HepG2 (cell line): ENCODE data around the gene CDH1. TPM values are rescaled to one million over a fixed set of nuclear protein-coding genes. Genes with fewer than 3 reads are reported as not detected.

Source experiments
- ATAC-seq: fragments of 200-7000 bp; cut with Tn5 transposase; 3 replicates; pipeline ENCODE4 v1.9.1; 2020; ENCODE audit warnings: mild to moderate bottlenecking, moderate library complexity
- BruUV-seq: library from RNA; stranded (reverse); fragments of 400-500 nt; replicated peaks from 2 replicates; lab custom pipeline; 2021; lab: Mats Ljungman, UMichigan
- CTCF ChIA-PET: fragments of 300-600 bp; formaldehyde crosslinking; extraction: SDS; loops from one replicate; lab custom pipeline; 2021; ENCODE audit warnings: low total read pairs, inconsistent platforms, low intra/inter-chr PET ratio; lab: Yijun Ruan, JAX
- POLR2A ChIA-PET: fragments of 350-600 bp; sonication (Branson Sonifier 250); formaldehyde crosslinking; loops from one replicate; lab custom pipeline; 2020; ENCODE audit warnings: antibody characterized with exemption, inconsistent platforms; lab: Yijun Ruan, JAX
- DNase-seq: peaks from one replicate; pipeline ENCODE4 v3.0.0-alpha.2; 2015; ENCODE audit warnings: low spot score
- FAIRE-seq: peaks from 3 replicates; lab custom pipeline; 2011; peaks lifted over from hg19 to GRCh38; lab: Jason Lieb, UNC
- H2AFZ ChIP-seq: one replicate; pipeline ENCODE4 v1.6.1; 2011; ENCODE audit warnings: low read length, inconsistent platforms
- H3K27ac ChIP-seq: fragments of 300-600 bp; 3 replicates; pipeline ENCODE4 v1.8.0; 2011; ENCODE audit warnings: mixed run types, mild to moderate bottlenecking, mixed read lengths, low read length, inconsistent platforms; ENCODE audit not compliant: insufficient read depth; ENCODE audit errors: extremely low read length
- H3K27me3 ChIP-seq, 2 experiments: fragments of 200-600 bp in 1 of 2; 2 replicates in 1 of 2; 3 replicates in 1 of 2; pipeline versions ENCODE4 v1.6.0 to v1.8.0; 2011; ENCODE audit warnings: low read length in 2 of 2, mild to moderate bottlenecking in 2 of 2, moderate library complexity in 2 of 2, inconsistent platforms in 1 of 2; ENCODE audit not compliant: insufficient read depth in 2 of 2, control insufficient read depth in 1 of 2
- H3K36me3 ChIP-seq, 2 experiments: fragments of 200-600 bp in 1 of 2; replicated peaks in 1 of 2; 2 replicates in 1 of 2; 3 replicates in 1 of 2; pipeline versions ENCODE4 v1.5.1 to v1.8.0; 2011; ENCODE audit warnings: low read length in 2 of 2, inconsistent platforms in 1 of 2; ENCODE audit not compliant: insufficient read depth in 2 of 2, control insufficient read depth in 1 of 2
- H3K4me1 ChIP-seq: 2 replicates; pipeline ENCODE4 v1.5.1; 2012; ENCODE audit warnings: low read length, inconsistent platforms; ENCODE audit not compliant: insufficient read depth
- H3K4me2 ChIP-seq: 2 replicates; pipeline ENCODE4 v1.6.0; 2011; ENCODE audit warnings: low read depth, low read length, inconsistent platforms
- H3K4me3 ChIP-seq, 3 experiments: fragments of 200-600 bp in 1 of 3; sonication (generic), shearing (Covaris generic) in 1 of 3; replicated peaks in 1 of 3; 2 replicates each; pipeline ENCODE4 v1.5.1; 2011 to 2016; ENCODE audit warnings: low read length in 3 of 3, inconsistent platforms in 2 of 3, low read depth in 2 of 3, mild to moderate bottlenecking in 2 of 3, control low read depth in 1 of 3, mixed read lengths in 1 of 3; ENCODE audit not compliant: insufficient read depth in 1 of 3
- H3K79me2 ChIP-seq: one replicate; pipeline ENCODE4 v1.6.1; 2011; ENCODE audit warnings: low read length, inconsistent platforms; ENCODE audit not compliant: insufficient read depth
- H3K9ac ChIP-seq: 2 replicates; pipeline ENCODE4 v1.6.0; 2011; ENCODE audit warnings: mild to moderate bottlenecking, low read depth, low read length, inconsistent platforms; ENCODE audit not compliant: insufficient read depth
- H3K9me3 ChIP-seq: 2 replicates; pipeline ENCODE4 v1.5.1; 2012; ENCODE audit warnings: mild to moderate bottlenecking, low read length
- H4K20me1 ChIP-seq: 2 replicates; pipeline ENCODE4 v1.6.0; 2011; ENCODE audit warnings: inconsistent platforms, mild to moderate bottlenecking, low read length, moderate library complexity; ENCODE audit not compliant: insufficient read depth
- CEBPG ChIP-seq: IDR thresholded peaks from 2 replicates; pipeline ENCODE4 v1.6.1; 2016
- FOXA1 ChIP-seq, 2 experiments: fragments of 450-650 bp in 1 of 2; sonication (generic) in 1 of 2; formaldehyde crosslinking in 1 of 2; IDR thresholded peaks; 2 replicates each; pipeline versions ENCODE4 v1.4.0 to v1.6.1; 2016 to 2020; ENCODE audit warnings: missing genetic modification reagents in 1 of 2
- KDM1A ChIP-seq: IDR thresholded peaks from 2 replicates; pipeline ENCODE4 v1.6.1; 2016; ENCODE audit warnings: missing compliant biosample characterization
- NR2F6 ChIP-seq, 2 experiments: IDR thresholded peaks; 2 replicates each; pipeline ENCODE4 v1.6.1; 2016; ENCODE audit warnings: antibody characterized with exemption in 1 of 2, mild to moderate bottlenecking in 1 of 2
- RARA ChIP-seq: IDR thresholded peaks from 2 replicates; pipeline ENCODE4 v1.6.1; 2016; ENCODE audit warnings: missing genetic modification reagents, missing compliant biosample characterization
- SALL2 ChIP-seq: sonication (generic); formaldehyde crosslinking; IDR thresholded peaks from 2 replicates; pipeline ENCODE4 v1.8.1; 2023; ENCODE audit warnings: mild to moderate bottlenecking, missing genetic modification reagents, inconsistent platforms
- SNRNP70 ChIP-seq: fragments of 200-400 bp; formaldehyde crosslinking; IDR thresholded peaks from 2 replicates; pipeline ENCODE4 v1.6.1; 2017; ENCODE audit warnings: mild to moderate bottlenecking, low read depth, low read length, moderate library complexity
- TFAP4 ChIP-seq: sonication (generic); IDR thresholded peaks from 2 replicates; pipeline ENCODE4 v1.6.1; 2016; ENCODE audit warnings: low read depth, borderline replicate concordance
- ZBTB34 ChIP-seq: sonication (generic); formaldehyde crosslinking; IDR thresholded peaks from 2 replicates; pipeline ENCODE4 v1.8.0; 2022; ENCODE audit warnings: mild to moderate bottlenecking, missing genetic modification reagents
- ZC3H4 ChIP-seq: sonication (generic); formaldehyde crosslinking; IDR thresholded peaks from 2 replicates; pipeline ENCODE4 v1.4.0; 2020; ENCODE audit warnings: missing genetic modification reagents, borderline replicate concordance
- ZFP36L1 ChIP-seq: sonication (generic); formaldehyde crosslinking; IDR thresholded peaks from 2 replicates; pipeline ENCODE4 v1.8.0; 2022; ENCODE audit warnings: mild to moderate bottlenecking, missing genetic modification reagents, moderate library complexity
- ZNF484 ChIP-seq: sonication (generic); formaldehyde crosslinking; IDR thresholded peaks from 2 replicates; pipeline ENCODE4 v1.5.1; 2020; ENCODE audit warnings: mild to moderate bottlenecking, low read depth, missing genetic modification reagents, borderline replicate concordance
- WGBS: methylation state at CpG from one replicate; pipeline ENCODE4 v1.1.6; 2017; ENCODE audit warnings: low lambda C conversion rate; 5-methylcytosine and 5-hydroxymethylcytosine counted together
- in situ Hi-C: cut with HindIII; loops from 2 replicates; pipeline ENCODE4 v1.10.0; 2017; ENCODE audit warnings: low pct_unique_long_range_greater_than_20kb; ENCODE audit not compliant: extremely low pct_ligation_motif_present
- intact Hi-C: fragments of 100-400 bp; cut with micrococcal nuclease; formaldehyde crosslinking; loops from one replicate; pipeline ENCODE4 v1.10.0; 2022; ENCODE audit not compliant: unreplicated experiment
- polyA plus RNA-seq, 8 experiments: library from polyadenylated mRNA; depleted of rRNA in 3 of 8; stranded (reverse) in 7 of 8; unstranded in 1 of 8; fragments of >200 nt; fragmentation: Illumina TruSeq in 4 of 8; extraction: Trizol in 4 of 8; gene quantifications; 2 replicates each; pipeline versions ENCODE4 v1.2.1 to v1.2.3, GENCODE V29; 2011 to 2016; ENCODE audit warnings: low read depth in 4 of 8, missing spikeins in 1 of 8, mixed read lengths in 1 of 8; ENCODE audit not compliant: insufficient read depth in 1 of 8
- total RNA-seq, 5 experiments: library from RNA; depleted of rRNA; stranded (reverse); fragments of >200 nt; fragmentation: Illumina TruSeq; extraction: Trizol; gene quantifications; 2 replicates each; pipeline ENCODE4 v1.2.3, GENCODE V29; 2016; ENCODE audit warnings: low read depth in 1 of 5
- TF ChIP-seq, protein P1 (sequence below): sonication (generic); formaldehyde crosslinking; IDR thresholded peaks from 2 replicates; pipeline ENCODE4 v1.4.0; 2020; ENCODE audit warnings: missing genetic modification reagents
- TF ChIP-seq, protein P2 (sequence below): sonication (generic); formaldehyde crosslinking; IDR thresholded peaks from 2 replicates; pipeline ENCODE4 v1.4.0; 2020; ENCODE audit warnings: missing genetic modification reagents, borderline replicate concordance
- TF ChIP-seq, protein P3 (sequence below): IDR thresholded peaks from 2 replicates; pipeline ENCODE4 v1.4.0; 2020; ENCODE audit warnings: mild to moderate bottlenecking, missing genetic modification reagents

CDH1 gene
- total and polyA plus RNA-seq, 2 of the 13 experiments (the other 11 are each of a cell fraction or from before 2014, with no cell fraction given): 0.95 to 9.8 TPM

DNA sequence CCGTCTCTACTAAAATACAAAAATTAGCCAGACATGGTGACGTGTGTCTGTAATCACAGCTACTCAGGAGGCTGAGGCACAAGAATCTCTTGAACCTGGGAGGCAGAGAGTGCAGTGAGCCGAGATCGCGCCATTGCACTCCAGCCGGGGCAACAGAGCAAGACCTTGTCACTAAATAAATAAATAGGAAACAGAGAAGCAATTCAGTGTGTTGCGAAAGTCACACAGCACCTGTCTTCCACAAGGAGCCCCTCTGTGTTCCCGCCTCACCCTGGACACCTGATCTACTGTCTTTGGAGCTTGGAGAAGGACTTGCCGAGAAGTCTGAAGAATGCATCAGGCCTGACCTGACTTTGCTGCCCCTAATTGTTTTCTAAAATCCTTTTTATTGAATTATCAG is 3.5 kb upstream of the CDH1 start (continued):
- TF ChIP-seq, protein P1, sequence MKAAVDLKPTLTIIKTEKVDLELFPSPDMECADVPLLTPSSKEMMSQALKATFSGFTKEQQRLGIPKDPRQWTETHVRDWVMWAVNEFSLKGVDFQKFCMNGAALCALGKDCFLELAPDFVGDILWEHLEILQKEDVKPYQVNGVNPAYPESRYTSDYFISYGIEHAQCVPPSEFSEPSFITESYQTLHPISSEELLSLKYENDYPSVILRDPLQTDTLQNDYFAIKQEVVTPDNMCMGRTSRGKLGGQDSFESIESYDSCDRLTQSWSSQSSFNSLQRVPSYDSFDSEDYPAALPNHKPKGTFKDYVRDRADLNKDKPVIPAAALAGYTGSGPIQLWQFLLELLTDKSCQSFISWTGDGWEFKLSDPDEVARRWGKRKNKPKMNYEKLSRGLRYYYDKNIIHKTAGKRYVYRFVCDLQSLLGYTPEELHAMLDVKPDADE: no peak
- TF ChIP-seq SNRNP70 (no peak), KDM1A (CRISPR knock-in tag) (peak; percentile 18; the same call in 1 of the 2 replicates), SALL2 (CRISPR knock-in tag) (no peak), TFAP4 (no peak), FOXA1 (IDR thresholded peaks at IDR 0.05) (no peak), FOXA1 (CRISPR knock-in tag; IDR thresholded peaks at IDR 0.05) (0 out of 2 replicates have a peak, but pooled peaks have one; percentile 17), CEBPG (CRISPR knock-in tag) (peak; percentile 52)

DNA sequence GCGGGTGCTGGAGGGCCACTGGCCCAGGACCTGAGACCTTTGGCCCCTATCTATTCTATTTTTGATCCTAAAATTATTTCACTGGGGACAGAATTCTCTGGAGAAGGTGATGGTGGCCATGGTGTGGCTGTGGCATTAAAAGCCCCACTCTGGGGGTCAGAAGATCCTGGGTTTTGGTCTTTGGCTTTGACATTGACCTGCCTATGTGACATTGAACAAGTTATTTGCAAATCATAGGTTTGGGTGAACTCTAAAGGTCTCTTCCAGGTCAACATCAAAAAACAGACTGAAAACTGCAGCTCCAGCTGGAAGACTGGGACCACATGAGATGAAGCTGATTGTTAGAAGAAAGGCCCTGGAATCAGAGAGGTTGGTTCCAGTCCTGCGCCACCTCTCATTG is 2.3 kb upstream of the CDH1 start:
- DNase-seq: no peak
- H3K9ac ChIP-seq: no peak overlapping the region
- H3K36me3 ChIP-seq: no peaks in the 10 kb centered on the region
- no peak for ATAC-seq
- peaks cover 1 to 26% of the 10 kb centered on the region in 2 experiments; a peak in 3 of 5 replicates for H3K27me3 ChIP-seq
- intact Hi-C loops (loop anchor here (5.0 kb wide), 1 partner anchor 1762 kb away; no protein-coding TSS in a partner anchor), in situ Hi-C loops (no loop called here)
- no peak for FAIRE-seq
- ChIA-PET CTCF (no interaction called here), POLR2A (interaction anchor here (0.8 to 1.6 kb wide), 4 partner anchors 8 to 77 kb away, joined by 3 to 5 read pairs (median 3); no protein-coding TSS in a partner anchor)
- peak overlapping the region; percentile 51; the same call in 1 of the 2 replicates for H3K4me2 ChIP-seq
- 37% methylated on average over 2 of the region's 2 CpGs for WGBS
- no TSS peak for BruUV-seq
- peaks cover 75% of the 10 kb centered on the region for H3K4me1 ChIP-seq
- no peak overlapping the region for H3K4me3 ChIP-seq
- H2AFZ ChIP-seq: no peak overlapping the region
- no peak overlapping the region for H3K27ac ChIP-seq
- H3K79me2 ChIP-seq: no peaks in the 10 kb centered on the region
- H4K20me1 ChIP-seq: no peaks in the 10 kb centered on the region
- H3K9me3 ChIP-seq: no peaks in the 10 kb centered on the region
- TF ChIP-seq ZBTB34 (CRISPR knock-in tag) (no peak), NR2F6 (IDR thresholded peaks at IDR 0.05) (peak; percentile 34; the same call in 1 of the 2 replicates), NR2F6 (CRISPR knock-in tag; IDR thresholded peaks at IDR 0.05) (0 out of 2 replicates have a peak, but pooled peaks have one; percentile 35), ZC3H4 (CRISPR knock-in tag) (no peak), RARA (CRISPR knock-in tag) (peak; percentile 94), ZFP36L1 (no peak), ZNF484 (CRISPR knock-in tag) (no peak)
- TF ChIP-seq, protein P2, sequence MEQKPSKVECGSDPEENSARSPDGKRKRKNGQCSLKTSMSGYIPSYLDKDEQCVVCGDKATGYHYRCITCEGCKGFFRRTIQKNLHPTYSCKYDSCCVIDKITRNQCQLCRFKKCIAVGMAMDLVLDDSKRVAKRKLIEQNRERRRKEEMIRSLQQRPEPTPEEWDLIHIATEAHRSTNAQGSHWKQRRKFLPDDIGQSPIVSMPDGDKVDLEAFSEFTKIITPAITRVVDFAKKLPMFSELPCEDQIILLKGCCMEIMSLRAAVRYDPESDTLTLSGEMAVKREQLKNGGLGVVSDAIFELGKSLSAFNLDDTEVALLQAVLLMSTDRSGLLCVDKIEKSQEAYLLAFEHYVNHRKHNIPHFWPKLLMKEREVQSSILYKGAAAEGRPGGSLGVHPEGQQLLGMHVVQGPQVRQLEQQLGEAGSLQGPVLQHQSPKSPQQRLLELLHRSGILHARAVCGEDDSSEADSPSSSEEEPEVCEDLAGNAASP (CRISPR knock-in tag): peak; percentile 52; the same call in 1 of the 2 replicates
- TF ChIP-seq, protein P3, sequence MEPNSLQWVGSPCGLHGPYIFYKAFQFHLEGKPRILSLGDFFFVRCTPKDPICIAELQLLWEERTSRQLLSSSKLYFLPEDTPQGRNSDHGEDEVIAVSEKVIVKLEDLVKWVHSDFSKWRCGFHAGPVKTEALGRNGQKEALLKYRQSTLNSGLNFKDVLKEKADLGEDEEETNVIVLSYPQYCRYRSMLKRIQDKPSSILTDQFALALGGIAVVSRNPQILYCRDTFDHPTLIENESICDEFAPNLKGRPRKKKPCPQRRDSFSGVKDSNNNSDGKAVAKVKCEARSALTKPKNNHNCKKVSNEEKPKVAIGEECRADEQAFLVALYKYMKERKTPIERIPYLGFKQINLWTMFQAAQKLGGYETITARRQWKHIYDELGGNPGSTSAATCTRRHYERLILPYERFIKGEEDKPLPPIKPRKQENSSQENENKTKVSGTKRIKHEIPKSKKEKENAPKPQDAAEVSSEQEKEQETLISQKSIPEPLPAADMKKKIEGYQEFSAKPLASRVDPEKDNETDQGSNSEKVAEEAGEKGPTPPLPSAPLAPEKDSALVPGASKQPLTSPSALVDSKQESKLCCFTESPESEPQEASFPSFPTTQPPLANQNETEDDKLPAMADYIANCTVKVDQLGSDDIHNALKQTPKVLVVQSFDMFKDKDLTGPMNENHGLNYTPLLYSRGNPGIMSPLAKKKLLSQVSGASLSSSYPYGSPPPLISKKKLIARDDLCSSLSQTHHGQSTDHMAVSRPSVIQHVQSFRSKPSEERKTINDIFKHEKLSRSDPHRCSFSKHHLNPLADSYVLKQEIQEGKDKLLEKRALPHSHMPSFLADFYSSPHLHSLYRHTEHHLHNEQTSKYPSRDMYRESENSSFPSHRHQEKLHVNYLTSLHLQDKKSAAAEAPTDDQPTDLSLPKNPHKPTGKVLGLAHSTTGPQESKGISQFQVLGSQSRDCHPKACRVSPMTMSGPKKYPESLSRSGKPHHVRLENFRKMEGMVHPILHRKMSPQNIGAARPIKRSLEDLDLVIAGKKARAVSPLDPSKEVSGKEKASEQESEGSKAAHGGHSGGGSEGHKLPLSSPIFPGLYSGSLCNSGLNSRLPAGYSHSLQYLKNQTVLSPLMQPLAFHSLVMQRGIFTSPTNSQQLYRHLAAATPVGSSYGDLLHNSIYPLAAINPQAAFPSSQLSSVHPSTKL: peak; percentile 55; the same call in 1 of the 2 replicates
